Activated CD8-positive, alpha-beta T cell treated with anti-CD3 and anti-CD28 coated beads, Interleukin-2, amount 10 ng/mL, durations not matched to agents 7 days and 5 days (primary cell): ENCODE measurements around the gene PYGM. TPM values are rescaled to one million over a fixed set of nuclear protein-coding genes. Genes with fewer than 3 reads are reported as not detected.
A peak's percentile ranks its signal among the peaks of the same experiment; 100 is the strongest.
"Not testable (repeated sequence)": the region's sequence is repeated elsewhere in the genome, so short reads cannot be mapped to it uniquely, and the experiment has no call there.

ENCODE experiments used
- ATAC-seq: fragments of 150-1000 bp; cut with Tn5 transposase; one replicate; pipeline ENCODE4 v1.10.0; 2021; ENCODE audit warnings: moderate library complexity
- CTCF ChIA-PET: fragments of 350-600 bp; sonication (Branson Sonifier 250); formaldehyde crosslinking; loops from one replicate; lab custom pipeline; 2021; ENCODE audit warnings: antibody characterized with exemption; lab: Charles Lee
- POLR2A ChIA-PET: fragments of 350-600 bp; sonication (Branson Sonifier 250); formaldehyde crosslinking; loops from one replicate; lab custom pipeline; 2021; ENCODE audit warnings: antibody characterized with exemption; lab: Charles Lee
- DNase-seq: peaks from one replicate; pipeline ENCODE4 v3.0.0-alpha.2; 2020
- H3K27ac Mint-ChIP-seq: one replicate; pipeline ENCODE4 v1.8.0; 2021; ENCODE audit warnings: mild to moderate bottlenecking, mixed read lengths
- H3K27me3 Mint-ChIP-seq: one replicate; pipeline ENCODE4 v1.8.0; 2021; ENCODE audit warnings: low read depth, mixed read lengths
- H3K36me3 Mint-ChIP-seq: one replicate; pipeline ENCODE4 v1.8.0; 2021; ENCODE audit warnings: low read depth, mixed read lengths
- H3K4me1 Mint-ChIP-seq: one replicate; pipeline ENCODE4 v1.8.0; 2021; ENCODE audit warnings: low read depth, mixed read lengths
- H3K4me3 Mint-ChIP-seq: one replicate; pipeline ENCODE4 v1.8.0; 2021; ENCODE audit warnings: mild to moderate bottlenecking, mixed read lengths
- H3K9me3 Mint-ChIP-seq: one replicate; pipeline ENCODE4 v1.8.0; 2022; ENCODE audit warnings: mixed read lengths; ENCODE audit not compliant: insufficient read depth
- total RNA-seq, 2 experiments: library from RNA; stranded (reverse); gene quantifications; one replicate each; pipeline ENCODE4 v1.2.3, GENCODE V29; 2021

PYGM gene
- total RNA-seq, 2 experiments from 2014 or later = 2.9 to 4.7 TPM

DNA sequence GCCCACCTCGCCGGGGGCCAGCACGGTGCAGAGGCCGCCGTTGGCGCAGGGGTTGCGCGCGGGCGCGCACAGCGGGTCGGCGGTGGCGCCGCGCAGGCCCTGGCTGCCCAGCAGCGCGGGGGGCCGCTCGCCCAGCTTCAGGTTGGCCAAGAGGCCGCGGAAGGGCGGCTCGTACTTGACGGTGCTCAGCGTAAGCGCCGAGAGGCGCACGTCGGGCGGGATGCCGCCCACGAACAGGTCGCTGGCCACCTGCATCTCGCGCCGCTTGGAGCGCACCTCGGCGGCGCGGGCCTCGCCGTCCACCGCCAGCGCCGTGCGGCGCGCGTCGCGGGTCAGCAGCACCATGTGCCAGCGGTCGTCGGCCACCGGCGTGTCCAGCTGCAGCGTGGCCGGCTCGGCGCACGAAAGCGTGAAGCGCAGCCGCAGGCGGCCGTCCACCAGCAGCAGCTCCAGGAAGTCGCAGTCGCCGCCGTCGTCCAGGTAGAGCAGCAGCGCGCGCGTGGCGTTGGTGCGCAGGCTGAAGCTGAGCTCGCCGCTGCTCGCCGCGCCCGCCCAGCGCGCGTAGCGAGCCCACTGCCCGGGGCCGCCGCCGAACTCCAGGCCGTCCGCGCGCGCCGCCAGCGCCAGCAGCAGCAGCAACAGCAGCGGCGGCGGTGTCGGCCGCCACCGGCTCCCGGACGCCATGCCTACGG lies 46.6 kb downstream of the PYGM start:
- POLR2A ChIA-PET = no interaction called here
- no peak overlapping the region for H3K4me3 Mint-ChIP-seq
- no peak for DNase-seq
- CTCF ChIA-PET = no interaction called here
- H3K27me3 Mint-ChIP-seq = peaks cover 71% of the 10 kb centered on the region
- H3K4me1 Mint-ChIP-seq = peaks cover 10% of the 10 kb centered on the region
- no peaks in the 10 kb centered on the region for H3K9me3 Mint-ChIP-seq
- no peaks in the 10 kb centered on the region for H3K36me3 Mint-ChIP-seq
- peak; percentile 40 for ATAC-seq
- no peak overlapping the region for H3K27ac Mint-ChIP-seq

DNA sequence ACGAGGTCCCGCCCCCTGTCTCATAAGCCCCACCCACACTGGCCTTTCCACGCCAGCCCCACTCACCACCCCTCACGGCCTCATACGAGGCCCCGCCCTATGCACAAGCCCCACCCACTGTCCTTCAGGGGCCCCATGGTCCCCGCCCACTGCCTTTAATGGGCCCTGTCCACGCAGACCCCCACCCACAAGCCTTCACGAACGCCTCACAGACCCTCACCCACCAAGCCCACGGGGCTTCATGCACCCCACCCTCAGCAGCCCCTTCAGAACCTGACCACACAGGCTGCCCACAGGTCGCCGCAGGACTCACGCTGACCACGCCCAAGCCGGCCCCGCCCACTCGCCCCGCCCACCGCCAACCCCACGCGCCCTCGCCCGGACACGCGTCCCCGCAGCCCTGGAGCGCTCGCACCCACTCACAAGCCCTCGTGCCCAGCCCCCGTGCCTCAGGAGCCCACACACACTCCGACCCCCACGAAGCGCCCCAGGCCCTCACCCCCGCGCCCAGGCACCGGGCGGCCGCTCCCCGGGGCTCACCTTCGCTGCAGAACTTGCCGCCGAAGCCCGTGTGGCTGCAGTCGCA lies 47.3 kb downstream of the PYGM start:
- DNase-seq (no peak), ATAC-seq (no peak)
- no peak overlapping the region for H3K4me3 Mint-ChIP-seq
- H3K27ac Mint-ChIP-seq = no peak overlapping the region
- H3K27me3 Mint-ChIP-seq = peaks cover 69% of the 10 kb centered on the region
- H3K4me1 Mint-ChIP-seq = peaks cover 10% of the 10 kb centered on the region
- H3K9me3 Mint-ChIP-seq = no peaks in the 10 kb centered on the region
- ChIA-PET POLR2A (no interaction called here), CTCF (no interaction called here)
- H3K36me3 Mint-ChIP-seq = no peaks in the 10 kb centered on the region

DNA sequence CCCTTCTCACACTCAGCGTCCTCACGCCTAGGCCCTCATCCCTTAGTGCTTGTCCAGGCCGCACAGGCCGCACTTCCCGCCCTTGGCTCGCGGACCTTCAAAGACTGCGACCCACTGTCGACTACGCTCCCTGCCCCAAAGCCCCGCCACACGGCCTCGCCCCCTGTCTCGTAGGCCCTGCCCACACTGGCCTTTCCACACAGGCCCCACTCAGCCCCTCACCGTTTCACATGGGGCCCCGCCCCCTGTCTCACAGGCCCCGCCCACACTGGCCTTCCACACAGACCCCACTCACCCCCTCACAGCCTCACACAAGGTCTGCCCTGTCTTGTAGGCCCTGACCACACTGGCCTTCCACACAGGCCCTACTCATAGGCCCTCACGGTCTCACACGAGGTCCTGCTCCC lies 47.8 kb downstream of the PYGM start:
- H3K36me3 Mint-ChIP-seq = no peaks in the 10 kb centered on the region
- peaks cover 64% of the 10 kb centered on the region for H3K27me3 Mint-ChIP-seq
- ChIA-PET POLR2A (no interaction called here), CTCF (no interaction called here)
- peaks cover 10% of the 10 kb centered on the region for H3K4me1 Mint-ChIP-seq
- no peak overlapping the region for H3K27ac Mint-ChIP-seq
- ATAC-seq (no peak), DNase-seq (no peak)
- no peaks in the 10 kb centered on the region for H3K9me3 Mint-ChIP-seq
- H3K4me3 Mint-ChIP-seq = no peak overlapping the region

DNA sequence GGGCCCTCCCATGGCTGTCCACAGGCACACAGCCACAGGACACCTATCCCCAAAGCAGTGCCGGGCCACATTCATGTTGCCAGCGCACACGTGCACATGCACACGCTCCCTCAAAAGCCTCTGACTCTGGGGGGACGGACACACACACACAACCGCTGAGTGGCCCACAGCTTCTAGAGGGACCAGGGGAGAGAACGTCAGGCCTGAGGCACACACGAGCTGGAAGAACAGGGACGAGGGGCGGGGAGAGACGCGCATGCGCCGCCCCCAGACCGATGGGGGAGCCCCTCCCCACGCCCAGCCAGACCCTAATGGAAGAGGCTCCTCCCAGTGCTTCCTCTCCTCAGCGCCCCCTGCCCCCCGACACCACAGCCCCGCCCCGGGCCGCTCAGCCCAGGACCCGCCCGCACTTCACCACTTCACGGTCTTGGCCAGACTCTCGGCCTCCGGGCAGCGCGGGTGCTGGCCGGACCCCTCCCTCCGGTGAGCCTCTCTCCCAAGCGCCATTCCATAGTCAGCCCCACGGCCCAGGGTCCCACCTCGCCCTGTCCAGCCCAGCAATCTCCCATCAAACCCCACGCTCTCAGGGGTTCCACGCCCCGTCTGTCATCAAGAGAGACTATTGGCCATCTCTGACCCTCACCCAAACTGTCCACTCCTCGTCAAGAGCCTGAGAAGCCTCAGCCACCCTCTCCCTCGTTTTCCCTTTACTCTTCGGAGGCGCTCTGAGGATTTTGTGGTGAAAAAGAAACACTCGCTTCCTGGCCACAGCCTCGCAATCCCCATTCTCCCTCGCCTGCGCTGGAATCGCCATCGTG lies 48.4 kb downstream of the PYGM start:
- POLR2A ChIA-PET = no interaction called here
- peaks cover 64% of the 10 kb centered on the region for H3K27me3 Mint-ChIP-seq
- ATAC-seq (no peak), DNase-seq (no peak)
- no peaks in the 10 kb centered on the region for H3K9me3 Mint-ChIP-seq
- no peaks in the 10 kb centered on the region for H3K36me3 Mint-ChIP-seq
- H3K27ac Mint-ChIP-seq = no peak overlapping the region
- H3K4me1 Mint-ChIP-seq = peaks cover 10% of the 10 kb centered on the region
- CTCF ChIA-PET = interaction anchor here (1.0 kb wide), 1 partner anchor 22 kb away, joined by 4 read pairs; no protein-coding TSS in a partner anchor
- no peak overlapping the region for H3K4me3 Mint-ChIP-seq

DNA sequence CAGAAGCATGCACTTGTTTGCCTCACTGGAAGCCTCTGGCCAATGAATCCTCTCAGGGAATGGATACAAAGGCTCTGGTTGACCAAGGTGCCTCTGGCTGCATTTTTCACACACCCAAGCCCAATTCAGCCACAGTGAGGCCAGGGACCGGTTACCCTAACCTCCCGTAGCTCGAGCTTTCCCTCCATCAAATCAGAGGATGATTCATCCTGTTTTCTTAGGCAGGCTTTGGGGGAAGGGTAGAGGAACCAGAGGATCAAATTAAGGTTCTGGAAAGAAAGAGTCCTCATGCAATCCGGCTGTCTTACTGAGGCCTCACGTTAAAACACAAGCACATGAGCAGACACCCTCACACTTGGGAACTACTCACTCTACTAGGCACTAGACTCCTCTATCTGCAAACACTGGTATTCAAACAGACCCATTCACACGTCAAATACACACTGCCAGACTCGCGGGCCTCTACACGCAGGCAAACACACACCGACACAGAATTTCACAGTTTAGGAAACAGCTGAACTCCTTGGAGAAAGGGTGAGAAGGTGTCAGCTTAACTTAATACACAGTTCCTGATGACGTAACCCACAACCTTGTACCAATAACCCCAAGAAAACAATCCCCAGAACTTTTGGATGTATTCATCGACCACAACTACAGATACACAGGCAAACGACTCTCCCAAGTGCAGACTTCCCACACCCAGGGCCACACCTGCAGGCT lies 49.2 kb downstream of the PYGM start:
- no peaks in the 10 kb centered on the region for H3K36me3 Mint-ChIP-seq
- H3K4me1 Mint-ChIP-seq = peaks cover 10% of the 10 kb centered on the region
- H3K9me3 Mint-ChIP-seq = no peaks in the 10 kb centered on the region
- POLR2A ChIA-PET = no interaction called here
- CTCF ChIA-PET = interaction anchor here (0.7 to 2.5 kb wide), 4 partner anchors 8 to 33 kb away, joined by 4 to 7 read pairs (median 4); partner anchors contain the start of gene RASGRP2
- H3K27me3 Mint-ChIP-seq = peaks cover 60% of the 10 kb centered on the region
- DNase-seq = no peak
- no peak overlapping the region for H3K27ac Mint-ChIP-seq
- no peak overlapping the region for H3K4me3 Mint-ChIP-seq
- ATAC-seq = no peak

DNA sequence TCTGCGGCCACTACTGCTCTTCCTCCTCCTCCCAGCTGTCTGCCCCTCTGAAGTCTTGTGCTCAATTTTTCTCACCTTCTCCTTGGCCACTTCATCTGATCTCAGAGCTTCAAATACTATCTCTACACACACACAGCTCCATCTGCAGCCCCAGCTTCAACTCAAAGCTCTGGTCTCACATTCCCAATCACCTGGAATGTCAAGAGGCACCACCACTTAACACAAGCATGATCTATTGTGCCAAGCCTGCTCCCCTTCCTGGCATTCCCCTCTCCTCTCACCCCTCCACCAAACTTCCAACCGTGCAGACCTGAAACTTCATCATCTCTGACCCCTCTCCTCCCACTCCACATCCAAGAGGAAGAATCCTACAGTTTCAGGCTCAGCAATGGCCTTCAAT lies 54.3 kb downstream of the PYGM start:
- no peak overlapping the region for H3K4me3 Mint-ChIP-seq
- CTCF ChIA-PET = interaction anchor here (0.6 to 3.6 kb wide), 9 partner anchors 9 to 55 kb away, joined by 3 to 61 read pairs (median 5); partner anchors contain the start of gene RASGRP2
- peaks cover 41% of the 10 kb centered on the region for H3K27me3 Mint-ChIP-seq
- POLR2A ChIA-PET = no interaction called here
- H3K9me3 Mint-ChIP-seq = no peaks in the 10 kb centered on the region
- no peaks in the 10 kb centered on the region for H3K4me1 Mint-ChIP-seq
- no peak overlapping the region for H3K27ac Mint-ChIP-seq
- H3K36me3 Mint-ChIP-seq = no peaks in the 10 kb centered on the region
- ATAC-seq (no peak), DNase-seq (no peak)

DNA sequence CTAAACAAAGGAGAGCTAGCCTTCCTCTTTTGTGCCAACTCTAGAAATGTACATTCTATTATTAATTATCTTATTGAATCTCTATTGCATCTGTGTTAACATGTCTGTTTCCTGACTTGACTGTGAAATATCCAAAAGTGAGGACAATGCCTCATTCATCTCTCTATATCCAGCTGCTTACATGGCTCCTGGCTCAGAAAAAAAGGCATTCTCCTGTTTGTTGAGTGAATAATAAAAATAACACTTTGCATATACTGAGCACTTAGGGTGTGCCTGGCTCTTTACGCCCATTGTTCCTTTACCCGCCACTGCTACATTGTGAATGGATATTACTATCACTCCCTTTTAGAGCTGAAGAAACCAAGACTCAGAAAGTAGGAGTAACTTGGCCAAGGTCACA lies 56.7 kb downstream of the PYGM start:
- Mint-ChIP-seq H3K9me3 (no peaks in the 10 kb centered on the region), H3K4me3 (no peak overlapping the region), H3K27me3 (peaks cover 37% of the 10 kb centered on the region), H3K4me1 (no peaks in the 10 kb centered on the region), H3K36me3 (no peaks in the 10 kb centered on the region), H3K27ac (no peak overlapping the region)
- POLR2A ChIA-PET = no interaction called here
- no peak for ATAC-seq
- DNase-seq = no peak
- CTCF ChIA-PET = interaction anchor here (1.7 to 3.6 kb wide), 2 partner anchors 14 to 254 kb away, joined by 7 to 61 read pairs; no protein-coding TSS in a partner anchor

DNA sequence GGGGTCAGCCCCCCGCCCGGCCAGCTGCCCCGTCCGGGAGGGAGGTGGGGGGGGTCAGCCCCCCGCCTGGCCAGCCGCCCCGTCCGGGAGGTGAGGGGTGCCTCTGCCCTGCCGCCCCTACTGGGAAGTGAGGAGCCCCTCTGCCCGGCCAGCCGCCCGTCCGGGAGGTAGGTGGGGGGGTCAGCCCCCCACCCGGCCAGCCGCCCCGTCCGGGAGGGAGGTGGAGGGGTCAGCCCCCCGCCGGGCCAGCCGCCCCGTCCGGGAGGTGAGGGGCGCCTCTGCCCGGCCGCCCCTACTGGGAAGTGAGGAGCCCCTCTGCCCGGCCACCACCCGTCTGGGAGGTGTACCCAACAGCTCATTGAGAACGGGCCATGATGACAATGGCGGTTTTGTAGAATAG lies 57.8 kb downstream of the PYGM start:
- POLR2A ChIA-PET, ATAC-seq, DNase-seq, H3K9me3 Mint-ChIP-seq, CTCF ChIA-PET, H3K4me1 Mint-ChIP-seq, H3K4me3 Mint-ChIP-seq, H3K36me3 Mint-ChIP-seq, H3K27ac Mint-ChIP-seq: not testable (repeated sequence)
- H3K27me3 Mint-ChIP-seq = peaks cover 36% of the 10 kb centered on the region

DNA sequence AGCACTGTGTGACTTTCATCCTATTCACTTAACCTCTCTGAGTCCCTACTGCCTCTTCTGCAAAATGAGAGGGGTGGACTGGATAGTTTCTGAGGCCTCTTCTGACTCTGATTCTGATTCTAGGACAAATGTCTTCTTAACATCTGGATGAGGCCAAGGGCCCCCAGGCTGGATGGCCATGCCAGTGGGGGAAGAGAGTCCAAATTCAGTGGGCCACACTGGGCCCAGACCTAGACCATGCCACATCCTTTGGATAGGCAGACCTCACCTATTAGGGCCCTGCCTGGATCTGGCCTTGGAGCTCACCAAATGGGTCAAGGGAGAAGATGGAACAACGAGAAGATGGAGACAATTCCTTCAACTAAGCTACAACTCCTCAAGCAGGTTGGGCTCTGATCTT lies 61.3 kb downstream of the PYGM start:
- DNase-seq = no peak
- ChIA-PET CTCF (interaction anchor here (1.1 to 4.8 kb wide), 2 partner anchors 9 to 15 kb away, joined by 4 to 35 read pairs; no protein-coding TSS in a partner anchor), POLR2A (no interaction called here)
- Mint-ChIP-seq H3K4me1 (no peaks in the 10 kb centered on the region), H3K27ac (no peak overlapping the region), H3K4me3 (no peak overlapping the region), H3K36me3 (no peaks in the 10 kb centered on the region), H3K9me3 (no peaks in the 10 kb centered on the region), H3K27me3 (peaks cover 33% of the 10 kb centered on the region)
- no peak for ATAC-seq

DNA sequence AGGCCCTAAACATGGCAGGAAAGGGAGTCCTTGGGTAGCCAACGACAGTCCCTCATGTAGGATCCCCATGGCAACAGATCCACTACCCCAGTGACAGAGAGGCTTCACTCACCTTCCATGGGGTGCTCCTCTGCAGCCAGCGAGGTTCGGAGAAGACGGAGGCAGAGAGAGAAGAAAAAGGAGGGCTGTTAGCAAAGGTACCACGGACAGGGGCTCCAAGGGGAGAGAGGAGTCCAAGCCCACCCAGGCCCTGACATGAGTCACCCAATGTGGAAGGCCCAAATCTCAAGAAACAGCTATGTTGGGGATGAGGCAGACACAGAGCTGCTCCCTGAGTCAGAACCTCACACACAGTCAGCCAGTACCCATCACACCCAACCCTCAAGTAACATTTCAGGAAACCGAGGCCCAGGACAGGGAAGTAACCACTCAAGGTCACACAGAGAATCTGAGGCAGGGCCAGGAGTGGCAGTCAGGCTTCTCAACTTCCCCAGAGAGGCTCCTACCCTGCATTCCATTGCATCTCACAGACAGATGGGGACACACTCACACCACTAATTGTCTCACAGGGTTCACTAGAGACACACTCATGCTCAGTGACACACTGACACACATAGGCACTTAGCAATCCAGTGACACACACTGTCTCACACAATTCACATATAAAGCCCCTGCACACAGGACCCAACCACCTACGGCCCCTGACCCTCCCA lies 62.0 kb downstream of the PYGM start:
- peaks cover 35% of the 10 kb centered on the region for H3K27me3 Mint-ChIP-seq
- no peak overlapping the region for H3K4me3 Mint-ChIP-seq
- ATAC-seq = no peak
- no peak overlapping the region for H3K27ac Mint-ChIP-seq
- POLR2A ChIA-PET = no interaction called here
- no peak for DNase-seq
- CTCF ChIA-PET = interaction anchor here (4.8 kb wide), 1 partner anchor 9 kb away, joined by 35 read pairs; no protein-coding TSS in a partner anchor
- peaks cover 2% of the 10 kb centered on the region for H3K4me1 Mint-ChIP-seq
- no peaks in the 10 kb centered on the region for H3K9me3 Mint-ChIP-seq
- no peaks in the 10 kb centered on the region for H3K36me3 Mint-ChIP-seq
